Memory B cell (primary cell): ENCODE measurements around the gene MAGI2.

Source experiments
- ATAC-seq: fragments of 150-1000 bp; cut with Tn5 transposase; 2 replicates; pipeline ENCODE4 v1.10.0; 2021; ENCODE audit warnings: low read depth, mild to moderate bottlenecking, moderate library complexity
- DNase-seq, 2 donors: peaks; one replicate each; pipeline ENCODE4 v3.0.0; 2022; ENCODE audit warnings: low spot score in 2 of 2
- H3K27ac Mint-ChIP-seq: one replicate; pipeline ENCODE4 v1.8.0; 2022; ENCODE audit warnings: mild to moderate bottlenecking, moderate library complexity, mixed read lengths
- H3K27me3 Mint-ChIP-seq: one replicate; pipeline ENCODE4 v1.8.0; 2022; ENCODE audit warnings: mixed read lengths
- H3K36me3 Mint-ChIP-seq: one replicate; pipeline ENCODE4 v1.8.0; 2022; ENCODE audit warnings: mild to moderate bottlenecking, mixed read lengths
- H3K4me1 Mint-ChIP-seq: one replicate; pipeline ENCODE4 v1.8.0; 2022; ENCODE audit warnings: mixed read lengths
- H3K4me3 Mint-ChIP-seq: one replicate; pipeline ENCODE4 v1.8.0; 2022; ENCODE audit warnings: mild to moderate bottlenecking, moderate library complexity, mixed read lengths
- H3K9me3 Mint-ChIP-seq: one replicate; pipeline ENCODE4 v1.8.0; 2022; ENCODE audit warnings: mixed read lengths

The MAGI2 gene

DNA sequence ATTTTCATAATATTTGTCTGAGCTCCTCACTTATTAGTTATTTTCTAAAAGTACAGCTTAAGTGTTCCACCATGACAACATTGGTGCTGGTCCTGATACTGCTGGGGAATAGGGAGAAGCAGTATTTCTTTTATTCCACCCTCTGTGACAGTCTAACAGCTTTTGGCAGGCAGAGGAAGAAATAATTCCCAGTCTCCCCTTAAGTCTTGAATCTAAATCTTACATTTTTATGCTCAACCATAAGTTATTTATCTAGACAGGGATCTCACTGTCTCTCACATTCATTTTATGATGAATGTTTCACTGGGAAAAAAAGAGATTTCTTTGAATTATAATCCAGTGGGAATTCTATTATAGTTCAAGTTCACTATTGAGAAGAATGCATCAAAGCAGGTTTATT is 71.5 kb downstream of the MAGI2 start:
- ATAC-seq, result no peak
- no peaks in the 10 kb centered on the region for H3K36me3 Mint-ChIP-seq
- no peaks in the 10 kb centered on the region for H3K4me1 Mint-ChIP-seq
- H3K27ac Mint-ChIP-seq, result no peak overlapping the region
- no peaks in the 10 kb centered on the region for H3K9me3 Mint-ChIP-seq
- no peak overlapping the region for H3K4me3 Mint-ChIP-seq
- no peak for DNase-seq
- H3K27me3 Mint-ChIP-seq, result no peaks in the 10 kb centered on the region

- H3K27ac Mint-ChIP-seq, result no peak overlapping the region
- H3K9me3 Mint-ChIP-seq, result peaks cover under 1% of the 10 kb centered on the region
- DNase-seq, result no peak
- no peak overlapping the region for H3K4me3 Mint-ChIP-seq
- H3K27me3 Mint-ChIP-seq, result no peaks in the 10 kb centered on the region
- no peaks in the 10 kb centered on the region for H3K4me1 Mint-ChIP-seq
- no peaks in the 10 kb centered on the region for H3K36me3 Mint-ChIP-seq
- no peak for ATAC-seq
These were observed 76.4 kb downstream of the MAGI2 start for GRCh38 chr7:79377097-79377496.

GRCh38 chr7:79376299-79377025 is 77.0 kb downstream of the MAGI2 start:
- Mint-ChIP-seq H3K36me3 (no peaks in the 10 kb centered on the region), H3K27ac (no peak overlapping the region), H3K4me3 (no peak overlapping the region), H3K4me1 (no peaks in the 10 kb centered on the region), H3K9me3 (peaks cover 3% of the 10 kb centered on the region), H3K27me3 (no peaks in the 10 kb centered on the region)
- DNase-seq (no peak), ATAC-seq (no peak)

GRCh38 chr7:79361214-79361613 is 92.3 kb downstream of the MAGI2 start:
- Mint-ChIP-seq H3K27me3 (no peaks in the 10 kb centered on the region), H3K36me3 (no peaks in the 10 kb centered on the region), H3K9me3 (peaks cover 8% of the 10 kb centered on the region), H3K4me1 (no peaks in the 10 kb centered on the region), H3K4me3 (no peak overlapping the region), H3K27ac (no peak overlapping the region)
- ATAC-seq (no peak), DNase-seq (no peak)

GRCh38 chr7:79359827-79360226 is 93.6 kb downstream of the MAGI2 start:
- ATAC-seq (no peak), DNase-seq (no peak)

DNA sequence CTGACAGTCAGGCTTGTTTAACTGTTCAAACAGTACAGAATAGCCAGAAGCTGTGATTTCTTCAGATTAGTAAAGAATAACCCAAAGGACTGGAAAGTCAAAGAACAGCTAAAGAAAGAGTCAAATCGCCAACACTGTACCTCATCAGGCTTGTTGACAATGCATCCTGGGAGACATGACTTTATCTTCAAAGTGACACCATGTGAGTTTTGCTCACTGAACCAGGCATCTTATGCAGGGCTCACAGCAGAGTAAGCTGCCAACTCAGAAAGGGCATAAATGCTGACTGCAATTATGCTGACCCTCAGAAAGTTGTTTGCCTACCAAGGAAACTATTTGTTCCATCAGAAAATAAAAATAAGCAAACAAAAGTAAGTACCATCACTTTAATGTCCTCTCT is 96.4 kb downstream of the MAGI2 start:
- no peak for DNase-seq
- Mint-ChIP-seq H3K27ac (no peak overlapping the region), H3K36me3 (no peaks in the 10 kb centered on the region), H3K9me3 (peaks cover 8% of the 10 kb centered on the region), H3K4me3 (no peak overlapping the region), H3K4me1 (no peaks in the 10 kb centered on the region), H3K27me3 (no peaks in the 10 kb centered on the region)
- ATAC-seq, result no peak

More at GRCh38 chr7:79359827-79360226, 93.6 kb downstream of the MAGI2 start:
- no peaks in the 10 kb centered on the region for H3K4me1 Mint-ChIP-seq
- H3K27me3 Mint-ChIP-seq, result no peaks in the 10 kb centered on the region
- H3K27ac Mint-ChIP-seq, result no peak overlapping the region
- no peaks in the 10 kb centered on the region for H3K36me3 Mint-ChIP-seq
- no peak overlapping the region for H3K4me3 Mint-ChIP-seq
- peaks cover 8% of the 10 kb centered on the region for H3K9me3 Mint-ChIP-seq

DNA sequence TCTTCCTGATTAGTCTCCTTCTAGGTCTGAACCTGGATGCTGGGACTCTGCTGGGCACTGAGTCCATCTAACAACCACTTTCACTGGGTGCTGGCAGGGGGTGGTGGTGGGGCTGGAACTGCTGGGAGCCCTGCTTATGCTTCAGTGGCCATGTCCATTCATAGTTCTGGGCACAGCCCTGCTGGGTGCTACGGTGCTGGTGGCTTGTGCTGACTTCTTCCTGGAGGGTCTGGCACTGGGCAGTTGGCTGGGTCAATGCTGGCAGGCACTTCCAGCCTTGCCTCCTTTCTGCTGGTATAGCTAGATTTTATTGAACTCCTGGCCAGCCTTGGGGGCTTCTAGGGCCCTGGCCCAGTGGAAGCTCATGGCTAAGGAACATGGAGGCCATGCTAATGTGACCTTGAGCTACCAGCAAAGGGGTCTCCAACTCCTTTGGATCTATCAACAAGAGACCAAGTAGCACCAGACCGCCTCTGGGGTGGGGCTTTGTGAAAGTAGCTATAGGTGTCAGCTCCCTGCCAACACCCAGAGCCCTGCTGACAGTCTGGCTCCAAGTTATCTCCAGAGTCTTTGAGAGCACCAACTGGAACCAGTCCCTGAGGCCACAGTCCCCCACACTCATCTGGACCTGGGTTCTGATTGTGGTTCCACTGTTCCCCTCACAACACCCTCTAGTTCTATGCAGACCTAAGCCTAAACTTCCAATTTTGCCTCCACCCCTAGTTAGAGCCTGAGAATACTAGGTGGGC is 99.6 kb downstream of the MAGI2 start:
- H3K27me3 Mint-ChIP-seq, result no peaks in the 10 kb centered on the region
- no peaks in the 10 kb centered on the region for H3K4me1 Mint-ChIP-seq
- no peaks in the 10 kb centered on the region for H3K36me3 Mint-ChIP-seq
- no peak overlapping the region for H3K27ac Mint-ChIP-seq
- no peak overlapping the region for H3K4me3 Mint-ChIP-seq
- DNase-seq (no peak), ATAC-seq (no peak)
- no peaks in the 10 kb centered on the region for H3K9me3 Mint-ChIP-seq

DNA sequence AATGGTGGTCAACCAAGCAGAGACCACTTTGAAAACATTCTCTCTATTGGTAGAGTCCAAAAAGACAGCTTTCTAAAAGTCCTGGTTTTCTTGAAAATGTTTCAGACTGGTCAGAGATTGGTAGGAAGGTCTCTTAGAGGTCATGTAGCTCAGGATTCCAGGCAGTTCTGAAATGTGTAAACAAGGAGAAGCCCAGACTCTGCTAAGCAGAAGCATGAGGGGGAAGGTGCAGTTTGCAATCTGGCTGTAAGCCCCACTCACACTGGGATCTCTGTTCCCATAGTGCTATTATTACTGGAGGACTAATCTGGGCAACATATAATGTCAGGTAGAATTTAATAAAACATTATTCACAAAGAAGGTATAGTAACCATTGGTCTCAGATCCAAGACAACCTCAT is 101.1 kb downstream of the MAGI2 start:
- ATAC-seq, result no peak
- Mint-ChIP-seq H3K9me3 (peaks cover 2% of the 10 kb centered on the region), H3K4me3 (no peak overlapping the region), H3K27me3 (no peaks in the 10 kb centered on the region), H3K4me1 (no peaks in the 10 kb centered on the region), H3K36me3 (no peaks in the 10 kb centered on the region), H3K27ac (no peak overlapping the region)
- DNase-seq, result no peak

DNA sequence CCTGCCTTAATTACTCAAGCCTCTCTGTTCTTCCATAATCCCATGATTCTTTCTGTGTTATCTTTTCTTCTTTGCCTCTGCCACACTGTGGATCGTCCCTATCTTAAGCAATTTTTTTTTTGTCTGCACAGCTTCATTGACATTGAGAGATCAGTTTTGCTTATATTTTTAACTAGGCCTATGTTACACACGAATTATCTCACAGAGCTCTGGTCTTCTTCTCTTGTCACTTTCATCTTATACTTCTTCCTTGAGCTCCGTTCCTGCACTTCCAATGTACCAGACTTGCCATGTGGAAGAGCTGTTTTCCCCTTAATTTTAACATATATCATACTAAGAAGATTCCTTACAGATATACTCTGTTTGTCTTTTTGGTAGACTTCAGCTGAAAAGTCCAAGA is 106.1 kb downstream of the MAGI2 start:
- H3K4me3 Mint-ChIP-seq, result no peak overlapping the region
- DNase-seq, result no peak

GRCh38 chr7:79341902-79342301 is 111.6 kb downstream of the MAGI2 start:
- H3K36me3 Mint-ChIP-seq, result no peaks in the 10 kb centered on the region
- no peak overlapping the region for H3K27ac Mint-ChIP-seq
- H3K9me3 Mint-ChIP-seq, result peaks cover 5% of the 10 kb centered on the region
- no peaks in the 10 kb centered on the region for H3K27me3 Mint-ChIP-seq
- DNase-seq (no peak), ATAC-seq (no peak)
- no peak overlapping the region for H3K4me3 Mint-ChIP-seq
- no peaks in the 10 kb centered on the region for H3K4me1 Mint-ChIP-seq

More for the DNA sequence above, 106.1 kb downstream of the MAGI2 start:
- peaks cover 4% of the 10 kb centered on the region for H3K9me3 Mint-ChIP-seq
- H3K4me1 Mint-ChIP-seq, result no peaks in the 10 kb centered on the region
- ATAC-seq, result no peak
- no peaks in the 10 kb centered on the region for H3K36me3 Mint-ChIP-seq
- H3K27ac Mint-ChIP-seq, result no peak overlapping the region
- no peaks in the 10 kb centered on the region for H3K27me3 Mint-ChIP-seq

GRCh38 chr7:79340212-79340611 is 113.3 kb downstream of the MAGI2 start:
- H3K4me3 Mint-ChIP-seq, result no peak overlapping the region
- H3K36me3 Mint-ChIP-seq, result no peaks in the 10 kb centered on the region
- H3K4me1 Mint-ChIP-seq, result no peaks in the 10 kb centered on the region
- ATAC-seq, result no peak
- peaks cover 4% of the 10 kb centered on the region for H3K9me3 Mint-ChIP-seq
- H3K27me3 Mint-ChIP-seq, result no peaks in the 10 kb centered on the region
- DNase-seq, result no peak
- H3K27ac Mint-ChIP-seq, result no peak overlapping the region

DNA sequence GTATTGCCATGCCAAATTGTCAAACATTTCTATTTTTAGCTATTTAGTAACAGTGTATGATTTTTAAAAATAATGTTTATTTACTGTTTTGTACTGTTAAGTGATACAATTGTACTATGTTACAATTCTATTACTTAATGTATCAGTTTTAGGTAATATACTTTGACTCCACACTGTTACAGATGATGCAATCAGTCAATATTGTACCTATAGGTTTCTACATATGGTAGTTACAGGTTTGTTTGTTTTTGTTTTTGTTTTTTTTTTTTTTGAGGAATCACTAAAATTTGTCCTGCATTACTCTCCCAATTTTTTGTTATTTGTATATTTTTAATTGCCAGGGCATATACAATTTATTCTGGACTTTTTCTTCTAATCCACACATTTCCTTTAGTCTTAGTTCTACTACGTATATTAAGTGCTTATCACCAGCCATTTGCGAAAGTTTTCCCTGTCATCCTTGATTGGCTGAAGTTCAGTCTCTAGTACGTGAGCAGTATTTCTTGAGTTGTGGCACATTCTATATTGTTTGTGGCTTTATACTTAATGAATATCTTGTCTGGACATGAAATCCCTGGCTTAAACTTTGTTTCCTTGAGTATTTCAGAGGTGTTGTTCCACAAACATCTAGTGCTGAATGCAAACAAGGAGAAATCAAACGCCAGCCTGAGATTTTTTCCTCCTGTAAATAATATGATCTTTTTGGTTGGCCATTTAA is 114.1 kb downstream of the MAGI2 start:
- Mint-ChIP-seq H3K4me1 (no peaks in the 10 kb centered on the region), H3K36me3 (no peaks in the 10 kb centered on the region), H3K27me3 (no peaks in the 10 kb centered on the region), H3K4me3 (no peak overlapping the region), H3K9me3 (peaks cover 4% of the 10 kb centered on the region), H3K27ac (no peak overlapping the region)
- DNase-seq, result no peak
- ATAC-seq, result no peak

GRCh38 chr7:79337717-79338116 is 115.8 kb downstream of the MAGI2 start:
- ATAC-seq (no peak), DNase-seq (no peak)
- Mint-ChIP-seq H3K27ac (no peak overlapping the region), H3K36me3 (no peaks in the 10 kb centered on the region), H3K4me1 (no peaks in the 10 kb centered on the region), H3K27me3 (no peaks in the 10 kb centered on the region), H3K9me3 (peaks cover 4% of the 10 kb centered on the region), H3K4me3 (no peak overlapping the region)

DNA sequence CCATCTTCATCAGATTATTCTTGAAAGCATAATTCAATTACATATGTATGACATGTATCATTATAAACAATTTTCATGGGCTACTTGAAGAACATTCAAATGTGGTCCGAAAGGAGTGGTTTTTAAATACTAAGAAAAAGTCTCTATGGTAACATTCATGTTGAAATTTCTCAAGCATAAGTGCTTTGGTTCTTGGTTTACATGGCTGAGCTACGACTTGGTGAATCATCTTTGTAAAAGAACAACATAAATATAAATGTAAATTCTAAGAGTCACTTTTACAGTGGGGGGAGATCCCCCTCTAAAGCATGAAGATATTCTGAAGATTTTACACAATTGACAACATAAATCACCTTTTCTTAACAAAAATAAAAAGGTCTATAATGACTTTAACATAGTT is 118.6 kb downstream of the MAGI2 start:
- no peak for ATAC-seq
- Mint-ChIP-seq H3K4me1 (no peaks in the 10 kb centered on the region), H3K27ac (no peak overlapping the region), H3K27me3 (no peaks in the 10 kb centered on the region), H3K9me3 (no peaks in the 10 kb centered on the region), H3K4me3 (no peak overlapping the region), H3K36me3 (no peaks in the 10 kb centered on the region)
- DNase-seq, result no peak
